Brain microvascular endothelial cell (primary cell): ENCODE results near the gene SRP14.

Experiments
- DNase-seq: peaks from one replicate; pipeline ENCODE4 v3.0.0-alpha.2; 2020
- H3K27ac ChIP-seq: fragments of 250-450 bp; sonication (Bioruptor Pico); 2 replicates; pipeline ENCODE4 v1.5.1; 2020; ENCODE audit warnings: mild to moderate bottlenecking, moderate library complexity
- H3K27me3 ChIP-seq: fragments of 250-450 bp; sonication (Bioruptor Pico); replicated peaks from 2 replicates; pipeline ENCODE4 v1.5.1; 2020; ENCODE audit warnings: mild to moderate bottlenecking
- H3K36me3 ChIP-seq: fragments of 250-450 bp; sonication (Bioruptor Pico); replicated peaks from 2 replicates; pipeline ENCODE4 v1.5.1; 2020; ENCODE audit warnings: mild to moderate bottlenecking
- H3K4me3 ChIP-seq: 2 replicates; pipeline ENCODE4 v1.5.1; 2011; ENCODE audit warnings: low read depth, mild to moderate bottlenecking, control low read depth, low read length, moderate library complexity
- CTCF ChIP-seq: IDR thresholded peaks from 2 replicates; pipeline ENCODE4 v1.5.1; 2011; ENCODE audit warnings: low read depth, mild to moderate bottlenecking, moderate library complexity, low read length, control low read depth, inconsistent platforms; ENCODE audit errors: missing control alignments
- in situ Hi-C: cut with HindIII; loops from 2 replicates; pipeline ENCODE4 v1.10.0; 2017; ENCODE audit warnings: low sequenced_read_pairs, low pct_ligation_motif_present

SRP14 gene

GRCh38 chr15:40048211-40048792, 9.3 kb upstream of the SRP14 start:
- TF ChIP-seq CTCF, result no peak
- no peaks in the 10 kb centered on the region for H3K36me3 ChIP-seq
- in situ Hi-C loops, result loop anchor here (5.0 to 10.0 kb wide), 3 partner anchors 34 to 166 kb away; partner anchors contain the start of gene BMF
- no peaks in the 10 kb centered on the region for H3K27me3 ChIP-seq
- DNase-seq, result no peak
- no peak overlapping the region for H3K4me3 ChIP-seq
- peak overlapping the region; percentile 79 for H3K27ac ChIP-seq

DNA sequence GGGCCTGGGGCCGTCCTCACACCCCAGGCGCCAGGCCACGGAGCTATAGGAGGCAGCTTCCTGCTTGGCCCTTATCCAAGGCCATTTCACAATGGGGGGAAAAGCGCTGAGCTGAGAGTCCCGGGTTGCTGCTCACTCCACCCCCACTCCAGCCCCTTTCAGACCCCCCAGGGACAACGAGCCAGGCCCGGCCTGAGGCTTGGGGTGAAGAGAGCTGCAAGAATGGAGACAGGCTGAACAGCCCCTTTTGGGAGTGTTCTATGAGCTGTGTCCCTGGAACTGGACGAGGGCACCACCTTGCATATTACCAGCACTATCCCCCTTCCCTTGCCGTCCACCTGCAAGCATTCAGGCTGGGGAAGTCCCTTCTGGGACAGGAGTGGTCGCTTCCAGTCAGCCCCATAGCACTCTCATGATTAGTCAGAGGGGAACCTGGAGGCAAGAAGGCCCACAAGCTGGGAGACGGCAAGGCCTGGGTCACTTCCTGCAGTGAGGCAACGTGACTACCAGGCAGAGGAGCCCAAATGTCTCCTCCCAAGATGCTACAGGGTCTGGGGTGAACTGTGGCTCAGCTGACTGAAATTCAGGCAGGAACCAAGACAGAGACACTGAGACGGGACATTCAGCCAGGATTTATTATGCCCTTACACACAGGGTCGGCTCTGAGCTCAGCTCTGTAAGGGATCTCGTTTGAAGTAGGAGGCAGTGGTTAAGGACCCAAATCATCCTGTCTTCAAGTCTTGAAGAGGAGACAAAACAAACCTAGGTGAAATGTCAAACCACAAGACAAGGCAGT, 8.6 kb upstream of the SRP14 start:
- Histone ChIP-seq H3K4me3 (no peak overlapping the region), H3K27ac (peak overlapping the region; percentile 79), H3K36me3 (no peaks in the 10 kb centered on the region), H3K27me3 (no peaks in the 10 kb centered on the region)
- peak; percentile 74 for DNase-seq
- in situ Hi-C loops, result loop anchor here (5.0 to 10.0 kb wide), 3 partner anchors 35 to 167 kb away; partner anchors contain the start of gene BMF
- TF ChIP-seq CTCF, result no peak

DNA sequence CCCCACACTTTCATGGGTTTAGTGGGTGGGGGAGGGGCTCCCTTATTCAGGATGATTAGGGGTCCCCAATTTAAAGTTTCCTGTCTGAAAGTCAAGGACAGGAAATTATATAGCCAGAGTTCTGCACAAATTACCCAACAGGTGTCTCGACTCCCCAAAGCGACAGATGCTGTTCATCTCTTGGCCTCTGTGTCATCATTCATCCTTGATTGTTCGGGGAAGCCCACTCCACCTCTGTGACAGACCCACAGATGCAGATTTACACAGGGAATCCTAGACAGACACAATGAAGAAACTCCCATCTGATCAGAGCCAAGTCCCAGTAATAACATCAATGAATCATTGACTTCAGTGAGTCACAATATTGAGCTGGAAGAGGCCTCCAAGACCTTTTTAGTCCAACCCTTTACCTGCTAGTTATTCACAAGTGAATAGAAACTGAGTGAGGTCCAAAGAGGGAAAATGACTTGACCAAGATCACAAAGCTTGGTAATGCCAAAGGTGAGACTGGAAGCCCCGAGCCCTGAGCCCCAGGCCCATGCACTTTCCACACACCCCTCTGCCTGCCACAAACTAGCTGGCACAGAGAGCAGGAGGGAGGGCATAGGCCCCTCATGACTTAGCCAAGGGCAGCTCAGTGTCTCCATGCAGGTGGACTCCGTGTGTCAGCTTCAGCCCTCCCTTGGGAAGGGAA, 7.9 kb upstream of the SRP14 start:
- no peak for TF ChIP-seq CTCF
- DNase-seq, result peak; percentile 61
- H3K4me3 ChIP-seq, result no peak overlapping the region
- no peaks in the 10 kb centered on the region for H3K27me3 ChIP-seq
- peak overlapping the region; percentile 79 for H3K27ac ChIP-seq
- in situ Hi-C loops, result loop anchor here (5.0 to 10.0 kb wide), 3 partner anchors 35 to 168 kb away; partner anchors contain the start of gene BMF
- H3K36me3 ChIP-seq, result no peaks in the 10 kb centered on the region

DNA sequence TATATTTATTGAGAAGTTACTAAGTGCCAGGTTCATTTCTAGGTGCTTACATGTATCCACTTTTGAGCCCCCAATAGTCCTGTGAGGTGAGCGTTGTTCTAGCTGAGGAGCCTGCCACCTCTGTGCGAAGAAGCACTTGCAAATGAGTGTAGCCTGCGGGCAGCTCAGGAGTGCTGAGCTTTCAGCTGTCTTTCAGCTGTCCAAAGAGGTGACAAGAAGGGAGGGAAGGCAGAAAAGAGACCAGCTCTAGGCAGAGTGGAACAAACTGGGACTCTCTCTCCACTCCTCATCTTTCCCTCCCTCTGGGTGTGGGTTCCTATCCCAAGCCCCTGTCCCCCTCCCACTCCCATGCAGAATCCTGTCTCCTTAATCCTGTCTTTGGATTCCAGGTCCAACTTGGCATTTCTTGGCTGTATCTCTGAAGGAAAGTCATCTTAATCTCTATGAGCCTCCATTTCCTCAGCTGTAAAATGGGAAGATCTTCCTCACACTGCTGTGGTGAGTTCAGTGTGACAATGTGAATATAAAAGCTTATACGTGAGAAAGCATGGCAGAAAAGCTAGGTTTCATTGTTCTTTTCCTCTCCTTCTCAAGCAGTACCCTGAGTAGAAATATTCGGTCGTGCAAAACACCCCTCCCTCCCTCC, 6.7 kb upstream of the SRP14 start:
- Histone ChIP-seq H3K4me3 (no peak overlapping the region), H3K36me3 (no peaks in the 10 kb centered on the region), H3K27me3 (no peaks in the 10 kb centered on the region), H3K27ac (no peak overlapping the region)
- in situ Hi-C loops, result loop anchor here (5.0 to 10.0 kb wide), 3 partner anchors 37 to 169 kb away; partner anchors contain the start of gene BMF
- no peak for DNase-seq
- no peak for TF ChIP-seq CTCF

DNA sequence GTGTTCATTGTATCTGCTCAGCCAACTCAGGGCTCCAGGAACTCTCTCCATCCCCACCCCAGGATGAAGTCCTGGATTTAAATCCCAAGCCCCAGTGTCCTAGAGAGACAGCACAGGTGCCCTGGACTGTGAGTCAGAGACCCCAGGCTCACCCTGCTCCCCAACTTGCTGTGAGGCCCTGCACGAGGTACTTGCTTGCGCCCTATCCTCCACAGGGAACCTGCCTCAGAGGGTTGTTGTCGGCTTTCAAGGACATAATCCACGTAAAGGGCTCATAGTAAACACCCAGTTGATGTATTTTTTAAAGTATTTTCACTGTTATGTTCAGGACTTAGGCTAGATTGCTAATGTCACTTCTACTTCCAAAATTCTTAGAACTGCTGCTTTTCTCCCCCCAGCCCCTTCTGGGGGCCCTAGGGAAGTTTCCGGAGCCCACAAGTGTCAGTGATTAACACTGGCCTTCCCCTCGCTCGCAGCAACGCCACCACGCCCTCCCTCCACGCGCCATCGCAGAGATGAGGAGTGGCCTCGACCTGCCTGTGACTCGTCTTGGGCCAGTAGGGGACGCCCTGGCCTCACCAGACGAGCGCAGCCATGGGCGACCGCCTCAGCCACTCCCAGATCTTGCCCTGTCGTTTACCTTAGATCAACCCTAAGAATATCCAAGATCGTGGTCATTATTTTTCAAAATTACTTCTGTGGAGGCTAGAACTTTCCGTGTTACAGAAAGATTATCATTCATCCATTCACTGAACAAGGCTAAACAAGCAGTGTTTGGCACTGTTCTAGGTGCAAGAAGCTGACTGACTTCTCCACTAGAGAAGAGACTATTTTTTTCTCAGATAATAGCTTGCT, 6.0 kb upstream of the SRP14 start:
- Histone ChIP-seq H3K27me3 (no peaks in the 10 kb centered on the region), H3K27ac (no peak overlapping the region), H3K36me3 (no peaks in the 10 kb centered on the region), H3K4me3 (peak overlapping the region; percentile 18)
- in situ Hi-C loops, result loop anchor here (5.0 to 10.0 kb wide), 3 partner anchors 37 to 170 kb away; partner anchors contain the start of gene BMF
- peak; percentile 98 for TF ChIP-seq CTCF
- DNase-seq, result peak; percentile 82
